GM12878 (cell line): ENCODE results near the gene TTC16. TPM values are rescaled to one million over a fixed set of nuclear protein-coding genes. Genes with fewer than 3 reads are reported as not detected.

ENCODE experiments used
- CBX3 ChIP-seq: fragments of 200-600 bp; sonication (generic); IDR thresholded peaks from 2 replicates; pipeline ENCODE4 v1.6.1; 2016; ENCODE audit warnings: low read depth, borderline replicate concordance
- HDAC2 ChIP-seq: fragments of 200-600 bp; sonication (generic); IDR thresholded peaks from 2 replicates; pipeline ENCODE4 v1.6.1; 2017
- NFIC ChIP-seq: IDR thresholded peaks from 2 replicates; pipeline ENCODE4 v1.6.1; 2012; ENCODE audit warnings: low read depth, mild to moderate bottlenecking, inconsistent platforms, low read length, moderate library complexity
- NFYB ChIP-seq: IDR thresholded peaks from 2 replicates; pipeline ENCODE4 v1.6.1; 2011; ENCODE audit warnings: low read depth, mild to moderate bottlenecking, low read length, improper control_type of control experiment, moderate library complexity; ENCODE audit not compliant: insufficient read depth
- RELB ChIP-seq: fragments of 450-650 bp; IDR thresholded peaks from 2 replicates; pipeline ENCODE4 v1.6.1; 2017; ENCODE audit warnings: low read depth, mild to moderate bottlenecking, moderate library complexity
- ZNF687 ChIP-seq: fragments of 450-650 bp; IDR thresholded peaks from 2 replicates; pipeline ENCODE4 v1.6.1; 2017; ENCODE audit warnings: mild to moderate bottlenecking, moderate library complexity
- ZZZ3 ChIP-seq: IDR thresholded peaks from 2 replicates; pipeline ENCODE4 v1.6.1; 2011; ENCODE audit warnings: low read depth; ENCODE audit not compliant: control insufficient read depth, insufficient read length
- polyA plus RNA-seq, 11 experiments: library from polyadenylated mRNA; depleted of rRNA in 4 of 11; unstranded in 6 of 11; stranded (reverse) in 5 of 11; fragments of >200 nt; fragmentation: Nextera tagmentation in 4 of 11; fragmentation: Illumina TruSeq in 1 of 11; extraction: Ambion mirVana in 4 of 11; extraction: Trizol in 1 of 11; gene quantifications; 1 replicate in 1 of 11; 2 replicates in 10 of 11; pipeline versions ENCODE4 v1.2.1 to v1.2.3, GENCODE V29; 2011 to 2016; ENCODE audit warnings: inconsistent platforms in 2 of 11, missing spikeins in 2 of 11, low read depth in 1 of 11
- total RNA-seq, 4 experiments: library from RNA; depleted of rRNA in 3 of 4; stranded (reverse); fragments of >200 nt in 3 of 4; fragmentation: Illumina TruSeq in 1 of 4; extraction: Trizol in 1 of 4; gene quantifications; 2 replicates each; pipeline versions ENCODE4 v1.2.1 to v1.2.3, GENCODE V29; 2013 to 2021

Gene TTC16
- total and polyA plus RNA-seq, 10 of the 15 experiments (the other 5 are each of a cell fraction or from before 2014, with no cell fraction given) = 0.03 TPM; not detected in 9

GRCh38 chr9:127693697-127694096 lies 22.2 kb upstream of the TTC16 start (continued):
- no peak for TF ChIP-seq ZNF687
- no peak for TF ChIP-seq NFIC
- TF ChIP-seq ZZZ3 = no peak
- no peak for TF ChIP-seq NFYB
- TF ChIP-seq HDAC2 = no peak
- TF ChIP-seq CBX3 = no peak
- TF ChIP-seq RELB = no peak
